Measurements from ENCODE around the gene ABCC2. TPM values are rescaled to one million over a fixed set of nuclear protein-coding genes. Genes with fewer than 3 reads are reported as not detected.

Gene ABCC2
- total and polyA plus RNA-seq, 2 of the 4 experiments (the other 2 are of a cell fraction), result 0.21 to 0.36 TPM

- H3K9me1 ChIP-seq (ENCODE audit: insufficient read depth, low read length), result peaks cover 14% of the 10 kb centered on the region; the same call in 1 of the 2 replicates
- CTCF ChIA-PET, result interaction anchor here (0.6 kb wide), 1 partner anchor 18 kb away, joined by 4 read pairs; no protein-coding TSS in a partner anchor
- peak; percentile 18; the same call in 1 of the 2 replicates for ATAC-seq (ENCODE audit: low read depth)
- peak overlapping the region; percentile 40 for H2BK5ac ChIP-seq (ENCODE audit: low read depth, low read length, poor library complexity, severe bottlenecking)
- H3K9me3 ChIP-seq (ENCODE audit: control insufficient read depth, insufficient read depth, low read length), result peaks cover 6% of the 10 kb centered on the region
- H3K56ac ChIP-seq (ENCODE audit: extremely low read depth, insufficient read depth, low read length), result no peak overlapping the region
- peaks cover 14% of the 10 kb centered on the region for H3K4me1 ChIP-seq (ENCODE audit: control insufficient read depth, insufficient read depth, low read length)
- dilution Hi-C loops (cut with HindIII; ENCODE audit: low sequenced_read_pairs, unreplicated experiment) (no loop called here), in situ Hi-C loops (cut with MboI; ENCODE audit: low sequenced_read_pairs) (loop anchor here (5.0 kb wide), 1 partner anchor 90 kb away; no protein-coding TSS in a partner anchor), intact Hi-C loops (cut with micrococcal nuclease) (loop anchor here (5.0 kb wide), 2 partner anchors 50 to 100 kb away; partner anchors contain the start of genes ABCC2, COX15 and CUTC)
- no peak overlapping the region for H4K8ac ChIP-seq (ENCODE audit: low read depth in 2 of 2, low read length in 2 of 2)
- no TSS peak for BruUV-seq (replicated peaks)
- no peak overlapping the region for H3K4me3 ChIP-seq (ENCODE audit: insufficient read depth, low read depth, low read length)
- H3K27me3 ChIP-seq (ENCODE audit: control insufficient read depth, insufficient read depth, low read length), result no peaks in the 10 kb centered on the region
- H2AK5ac ChIP-seq (ENCODE audit: low read depth, low read length), result 0 out of 2 replicates have a peak overlapping the region, but pooled peaks have one; percentile 48
- H3K14ac ChIP-seq (replicated peaks; ENCODE audit: low read depth, low read length), result no peak overlapping the region
- no peak overlapping the region for H4K5ac ChIP-seq (ENCODE audit: low read depth, low read length)
- peak overlapping the region; percentile 17; the same call in 1 of the 2 replicates for H3K23ac ChIP-seq (ENCODE audit: low read depth, low read length)
- no peaks in the 10 kb centered on the region; a peak in 1 of 4 replicates for H3K79me1 ChIP-seq (ENCODE audit: low read depth in 1 of 2, low read length in 2 of 2)
- H2BK20ac ChIP-seq (ENCODE audit: low read depth, low read length), result no peak overlapping the region; the same call in 1 of the 2 replicates
- peak overlapping the region; percentile 60; the same call in 1 of the 3 replicates for H2BK15ac ChIP-seq (ENCODE audit: low read depth, low read length)
- H4K20me1 ChIP-seq (ENCODE audit: insufficient read depth, low read length), result no peaks in the 10 kb centered on the region
- H2BK120ac ChIP-seq (ENCODE audit: low read depth, low read length), result peak overlapping the region; percentile 83; the same call in 1 of the 2 replicates
- WGBS, 2 experiments (ENCODE audit: extremely low coverage in 2 of 2, insufficient read length in 1 of 2), result 54% methylated on average over 1 of the region's 2 CpGs; no CpG with 5 or more reads in 1 of the 2 experiments
- TF ChIP-seq FOS (IDR thresholded peaks at IDR 0.05; ENCODE audit: low read depth, low read length) (no peak), USF2 (IDR thresholded peaks at IDR 0.05; ENCODE audit: low read depth, low read length) (no peak), MXI1 (IDR thresholded peaks at IDR 0.05; ENCODE audit: borderline replicate concordance, low read depth, low read length) (no peak), RAD21 (IDR thresholded peaks at IDR 0.05; ENCODE audit: low read length) (no peak), BHLHE40 (IDR thresholded peaks at IDR 0.05; ENCODE audit: low read depth, low read length) (no peak), CTCF (conservative IDR thresholded peaks at IDR 0.05; ENCODE audit: low read depth, low read length) (no peak), RFX5 (IDR thresholded peaks at IDR 0.05; ENCODE audit: low read depth, low read length) (no peak), MAZ (IDR thresholded peaks at IDR 0.05; ENCODE audit: borderline replicate concordance, low read depth, low read length) (no peak), MAFK (IDR thresholded peaks at IDR 0.05; ENCODE audit: low read depth, low read length) (no peak), ELK1 (IDR thresholded peaks at IDR 0.05; ENCODE audit: borderline replicate concordance, low read depth, low read length) (no peak)
- peak overlapping the region; percentile 6; the same call in 1 of the 2 replicates for H3K18ac ChIP-seq (ENCODE audit: low read depth, low read length)
- no peak overlapping the region for H3K27ac ChIP-seq (ENCODE audit: insufficient read depth, low read length)
- no peak overlapping the region for H2AK9ac ChIP-seq (replicated peaks; ENCODE audit: low read depth, low read length, poor library complexity)
- DNase-seq, result no peak
- H3K4me2 ChIP-seq (ENCODE audit: low read depth, low read length), result no peak overlapping the region
- H3K9ac ChIP-seq (ENCODE audit: low read depth, low read length), result no peak overlapping the region
- H4K91ac ChIP-seq (ENCODE audit: insufficient read depth, low read depth, low read length), result no peak overlapping the region
- no peak overlapping the region for H2AFZ ChIP-seq (replicated peaks; ENCODE audit: low read length, poor library complexity)
- POLR2A ChIA-PET (ENCODE audit: unreplicated experiment), result no interaction called here
- H3K4ac ChIP-seq (ENCODE audit: low read depth, low read length), result peak overlapping the region; percentile 55
- H3K36me3 ChIP-seq (ENCODE audit: control insufficient read depth, insufficient read depth, low read length), result no peaks in the 10 kb centered on the region
Measured at GRCh38 chr10:99832439-99832838, 50.0 kb downstream of the ABCC2 start.

All from IMR-90 (cell line).